NCI-H446 treated with DMSO at 0.1 percent for 48 hours (cell line): Measurements from ENCODE around the gene NBAS.

Experiments used
- DNase-seq: peaks from one replicate; lab custom pipeline; 2025; lab: John Stamatoyannopoulos, UW

NBAS gene

GRCh38 chr2:15591373-15591691, 30.2 kb upstream of the NBAS start:
- no peak for DNase-seq

DNA sequence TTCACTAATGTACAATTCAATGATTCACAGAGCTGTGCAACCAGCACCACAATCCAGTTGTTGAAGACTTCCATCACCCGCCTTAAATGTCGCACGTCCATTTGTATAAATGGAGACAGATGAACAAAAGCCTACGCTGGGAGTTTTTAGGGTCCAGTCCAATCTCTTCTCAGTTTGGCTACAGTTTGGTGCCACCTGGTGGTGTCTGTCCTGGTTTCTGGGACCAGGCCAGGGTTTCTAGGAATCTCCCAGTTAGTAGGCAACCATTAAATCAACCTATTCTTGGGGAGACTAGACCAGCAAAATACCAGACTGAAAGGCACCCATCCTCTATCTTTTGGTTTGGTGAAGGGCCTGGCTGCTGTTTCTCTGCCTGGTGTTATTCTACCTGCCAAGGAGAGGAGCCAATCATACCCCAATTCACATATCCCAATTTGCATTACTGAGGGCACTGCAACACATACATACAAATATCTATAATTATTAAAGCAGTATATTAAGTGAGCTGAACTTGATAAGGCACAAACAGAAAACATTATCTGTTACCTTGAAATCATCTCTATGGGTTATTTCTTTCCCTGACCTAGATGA, 27.3 kb upstream of the NBAS start:
- DNase-seq, result peak; percentile 65

GRCh38 chr2:15584767-15585469, 23.8 kb upstream of the NBAS start:
- no peak for DNase-seq

GRCh38 chr2:15584316-15584715, 23.2 kb upstream of the NBAS start:
- no peak for DNase-seq

DNA sequence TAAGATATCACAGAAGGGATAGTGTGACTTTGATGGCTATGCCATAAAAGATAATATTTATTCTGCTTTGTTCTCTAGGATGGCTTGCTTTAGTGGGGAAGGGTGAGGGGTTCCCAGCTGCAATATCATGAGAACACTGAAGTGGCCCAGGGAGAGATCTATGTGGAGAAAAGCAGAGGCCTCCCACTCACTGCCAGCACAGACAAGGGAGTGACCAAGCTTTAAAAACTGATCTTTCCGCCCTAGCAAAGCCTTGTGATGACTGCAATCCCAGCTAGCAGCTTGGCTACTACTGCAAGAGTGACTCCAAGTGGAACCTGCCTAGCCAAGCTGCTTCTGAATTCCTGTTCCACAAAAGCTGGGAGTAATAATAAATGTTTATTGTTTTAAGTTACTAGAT, 22.7 kb upstream of the NBAS start:
- no peak for DNase-seq

DNA sequence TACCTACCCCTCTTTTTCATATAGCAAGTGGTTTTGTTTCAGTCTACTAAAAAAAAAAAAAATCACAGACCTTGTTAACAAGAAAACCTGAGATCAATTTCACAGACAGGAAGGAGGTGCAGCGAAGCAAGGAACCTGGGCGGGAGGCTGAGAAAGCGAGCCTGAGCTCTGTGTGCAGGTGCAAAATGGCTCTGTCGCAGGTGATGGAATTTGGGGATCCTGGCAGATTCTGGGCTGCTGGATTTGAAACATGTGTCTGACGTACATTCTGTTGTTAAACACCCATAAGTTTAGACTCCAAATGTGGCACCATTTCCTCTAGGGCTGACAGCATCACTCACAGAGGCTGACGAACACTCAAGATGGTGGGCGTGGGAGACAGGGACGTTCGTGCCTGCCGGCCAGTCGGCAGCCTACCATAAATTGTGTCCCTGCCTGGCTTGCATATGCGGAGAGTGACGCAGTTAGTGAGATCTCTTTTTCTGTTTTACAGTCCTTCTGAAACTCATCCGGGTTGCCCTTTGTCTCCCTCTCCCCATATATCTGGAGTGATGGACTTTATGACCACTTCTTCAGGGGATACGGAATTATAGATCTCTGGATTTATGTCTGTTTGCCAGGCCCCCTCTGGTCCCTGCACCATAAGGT, 21.7 kb upstream of the NBAS start:
- DNase-seq, result no peak

- no peak for DNase-seq
Measured at GRCh38 chr2:15580451-15580850, 19.3 kb upstream of the NBAS start.

DNA sequence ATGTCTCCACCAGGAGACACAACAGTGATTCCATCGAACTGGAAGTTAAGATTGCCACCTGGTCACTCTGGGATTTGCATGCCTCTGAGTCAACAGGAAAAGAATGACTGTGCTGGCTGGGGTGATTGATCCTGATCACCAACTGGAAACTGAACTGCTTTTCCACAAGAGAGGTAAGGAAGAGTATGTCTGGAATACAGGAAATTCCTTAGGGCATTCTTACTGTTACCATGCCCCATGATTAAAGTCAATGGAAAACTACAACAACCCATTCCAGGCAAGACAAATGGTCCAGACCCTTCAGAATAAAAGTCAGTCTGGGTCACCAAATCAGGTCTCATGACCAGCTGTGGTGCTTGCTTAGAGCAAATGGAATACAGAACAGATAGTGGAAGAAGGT, 18.5 kb upstream of the NBAS start:
- no peak for DNase-seq

GRCh38 chr2:15577071-15577735, 16.1 kb upstream of the NBAS start:
- DNase-seq, result peak; percentile 57

- DNase-seq, result no peak
Measured at GRCh38 chr2:15571729-15572128, 10.6 kb upstream of the NBAS start.

- no peak for DNase-seq
Measured at GRCh38 chr2:15570104-15570503, 9.0 kb upstream of the NBAS start.

DNA sequence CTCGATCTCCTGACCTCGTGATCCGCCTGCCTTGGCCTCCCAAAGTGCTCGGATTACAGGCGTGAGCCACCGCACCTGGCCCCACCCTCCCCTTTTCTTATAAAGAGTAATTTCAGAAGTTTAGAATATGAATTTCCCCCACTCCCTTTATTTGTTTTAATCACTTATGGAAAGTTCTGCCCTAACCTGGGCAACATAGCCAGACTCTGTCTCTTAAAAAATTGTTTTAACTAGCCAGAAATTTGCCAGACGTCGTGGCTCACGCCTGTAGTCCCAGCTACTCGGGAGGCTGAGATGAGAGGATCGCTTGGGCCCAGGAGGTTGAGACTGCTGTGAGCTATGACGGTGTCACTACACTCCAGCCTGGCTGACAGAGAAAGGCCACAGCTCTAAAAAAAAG, 7.7 kb upstream of the NBAS start:
- no peak for DNase-seq

GRCh38 chr2:15566912-15567311, 5.8 kb upstream of the NBAS start:
- no peak for DNase-seq

- no peak for DNase-seq
Measured at GRCh38 chr2:15565994-15566671, 5.0 kb upstream of the NBAS start.

DNA sequence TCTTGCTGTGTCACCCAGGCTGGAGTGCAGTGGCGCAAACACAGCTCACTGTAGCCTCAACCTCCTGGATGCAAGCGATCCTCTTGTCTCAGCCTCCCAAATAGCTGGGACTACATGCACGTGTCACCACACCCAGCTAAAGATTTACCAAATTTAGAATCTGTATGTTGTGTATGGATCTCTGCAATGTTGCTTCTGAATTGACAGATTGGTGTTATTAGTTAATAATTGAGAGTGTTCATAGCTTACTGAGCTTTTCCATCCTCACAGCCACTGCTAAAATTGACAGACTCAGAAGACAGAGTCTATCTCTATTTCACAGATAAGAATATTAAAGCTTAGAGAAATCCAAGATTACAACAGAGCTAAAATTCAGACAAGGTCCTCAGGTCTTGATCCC, 4.3 kb upstream of the NBAS start:
- no peak for DNase-seq

- no peak for DNase-seq
Measured at GRCh38 chr2:15563227-15564100, 2.3 kb upstream of the NBAS start.

DNA sequence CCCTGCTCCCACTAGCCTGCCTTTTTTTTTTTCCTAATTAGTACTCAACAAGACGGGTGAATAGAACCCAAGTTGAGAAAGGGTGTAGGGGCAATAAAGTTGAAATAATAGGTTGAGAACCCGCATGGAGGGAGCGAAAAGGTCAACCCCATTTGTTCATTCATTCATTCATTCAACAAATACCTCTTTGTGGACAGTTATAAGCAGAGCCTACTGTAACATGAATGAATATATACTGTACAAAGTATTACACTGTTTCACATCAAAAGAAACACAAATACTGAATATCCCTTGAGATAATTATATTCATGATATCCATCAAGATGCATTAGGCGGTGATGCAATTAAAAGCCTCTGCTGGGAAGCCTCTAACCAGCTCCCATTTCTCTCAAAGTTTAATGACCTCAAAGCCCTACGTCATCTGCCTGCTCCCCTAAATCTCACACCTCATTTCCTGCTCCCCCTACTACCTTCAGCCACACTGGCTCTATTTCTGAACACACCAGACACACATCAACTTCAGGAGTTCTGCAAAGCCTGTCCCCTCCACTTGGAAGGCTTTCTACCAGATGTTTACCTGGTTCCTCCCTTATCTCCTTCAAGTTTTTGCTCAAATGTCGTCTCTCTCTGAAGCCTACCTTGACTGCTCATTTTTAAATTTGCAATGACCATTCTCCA, 1.4 kb upstream of the NBAS start:
- no peak for DNase-seq

DNA sequence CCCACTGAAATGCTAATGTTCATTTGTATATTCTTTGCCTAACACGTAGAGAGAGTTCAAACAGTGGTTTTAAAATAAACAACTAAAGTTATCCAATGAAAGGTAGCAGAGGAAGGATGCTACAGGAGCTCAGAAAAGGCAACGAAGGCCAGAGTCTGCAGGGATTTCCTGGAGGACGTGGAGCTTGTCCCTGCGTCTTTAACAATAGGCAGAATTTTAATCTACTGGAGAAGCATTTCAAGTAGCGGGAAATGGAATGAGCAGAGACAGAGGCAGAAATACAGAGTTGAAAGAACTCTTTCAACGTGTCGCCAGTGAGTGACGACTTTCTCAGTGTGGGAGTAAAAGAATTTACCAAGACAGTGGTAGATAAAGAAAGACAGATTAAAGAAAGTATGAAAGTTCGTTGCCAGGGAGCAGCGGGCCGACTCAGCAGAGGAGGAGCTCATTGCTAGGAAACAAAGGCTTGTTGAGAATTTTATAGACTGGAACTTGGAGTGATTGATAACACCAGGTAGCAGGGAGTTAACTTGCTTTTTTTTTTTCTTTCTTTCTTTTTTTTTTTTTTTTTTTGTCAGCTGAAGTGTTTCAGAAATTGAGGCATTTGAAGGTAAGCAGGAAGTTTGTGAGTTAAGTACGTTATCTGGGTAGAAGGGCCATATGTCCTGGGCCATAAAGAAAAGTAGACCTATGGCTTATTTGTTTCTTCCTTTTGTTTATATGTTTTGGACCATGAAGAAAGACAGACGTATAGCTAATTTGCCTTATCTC, 625 bp upstream of the NBAS start:
- no peak for DNase-seq

- DNase-seq, result peak; percentile 15
Measured at GRCh38 chr2:15560140-15560987, 770 bp downstream of the NBAS start.
